A172 (cell line): ENCODE data around the gene ACRV1. TPM values are rescaled to one million over a fixed set of nuclear protein-coding genes. Genes with fewer than 3 reads are reported as not detected.

Experiments
- DNase-seq: peaks from one replicate; pipeline ENCODE4 v3.0.0-alpha.2; 2015; ENCODE audit warnings: low spot score
- total RNA-seq: library from RNA; depleted of rRNA; stranded (reverse); fragments of >200 nt; shearing (Covaris generic); gene quantifications from 2 replicates; pipeline ENCODE4 v1.2.3, GENCODE V29; 2014; rRNA removed

ACRV1 gene
- total RNA-seq, 1 experiment from 2014 or later: not detected

DNA sequence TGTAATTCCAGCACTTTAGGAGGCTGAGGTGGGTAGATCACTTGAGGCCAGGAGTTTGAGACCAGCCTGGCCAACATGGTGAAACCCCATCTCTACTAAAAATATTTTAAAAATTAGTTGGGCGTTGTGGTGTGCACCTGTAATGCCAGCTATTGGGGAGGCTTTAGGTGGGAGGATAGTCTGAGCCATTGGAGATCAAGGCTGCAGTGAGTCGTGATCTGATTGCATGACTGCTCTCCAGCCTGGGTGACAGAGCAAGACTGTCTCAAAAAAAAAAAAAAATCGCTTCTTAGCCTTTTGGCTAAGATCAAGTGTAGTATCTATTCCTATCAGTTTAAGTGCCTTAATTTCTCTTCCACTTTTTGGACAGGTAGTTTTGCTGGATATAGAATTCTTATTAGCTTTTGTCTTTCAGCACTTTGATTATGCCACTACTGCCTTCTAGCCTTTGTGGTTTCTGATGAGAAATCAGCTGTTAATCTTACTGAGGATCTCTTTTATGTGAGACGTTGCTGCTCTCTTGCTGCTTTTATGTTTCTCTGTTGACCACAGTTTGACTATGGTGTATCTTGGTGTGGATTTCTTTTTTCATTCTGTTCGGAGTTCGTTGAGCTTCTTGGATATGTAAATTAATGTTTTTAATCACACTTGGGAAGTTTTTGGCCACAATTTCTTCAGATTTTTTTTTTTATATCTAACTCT lies 31.0 kb downstream of the ACRV1 start:
- DNase-seq: no peak

DNA sequence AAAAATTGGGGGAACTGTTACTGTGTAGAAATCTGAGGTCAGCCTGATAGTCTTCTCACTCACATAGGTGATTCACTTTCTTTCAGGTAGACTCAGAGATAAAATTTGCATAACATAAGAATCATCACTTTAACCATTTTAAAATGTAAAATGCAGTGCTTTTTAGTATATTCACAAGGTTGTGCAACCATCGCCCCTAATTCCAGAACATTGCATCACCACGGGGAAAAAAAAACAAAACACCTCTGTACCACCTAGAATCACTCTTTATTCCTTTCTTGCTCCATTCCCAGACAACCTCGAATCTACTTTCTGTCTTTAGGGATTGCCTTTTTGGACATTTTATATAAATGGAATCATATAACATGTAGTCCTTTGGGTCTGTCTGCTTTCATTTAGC lies 34.8 kb downstream of the ACRV1 start:
- no peak for DNase-seq

DNA sequence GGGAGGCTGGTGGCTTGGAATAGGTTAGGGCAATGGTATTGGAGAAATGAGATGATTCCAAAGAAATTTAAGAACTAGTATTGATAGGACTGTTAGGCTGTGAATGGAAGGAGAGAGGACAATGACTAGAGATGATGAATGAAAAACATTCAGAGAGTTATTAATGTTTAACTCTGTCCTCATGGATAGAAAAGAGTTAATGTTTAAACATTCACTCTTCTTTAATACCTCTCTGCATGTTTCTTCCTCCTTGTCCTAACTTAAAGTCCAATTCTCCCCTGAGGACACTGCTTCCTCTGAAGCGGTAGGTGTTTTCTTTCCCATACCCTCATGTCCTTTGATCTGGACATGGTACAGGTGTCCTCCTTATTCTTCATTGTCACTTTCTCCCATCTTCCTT lies 42.3 kb downstream of the ACRV1 start:
- DNase-seq: no peak

DNA sequence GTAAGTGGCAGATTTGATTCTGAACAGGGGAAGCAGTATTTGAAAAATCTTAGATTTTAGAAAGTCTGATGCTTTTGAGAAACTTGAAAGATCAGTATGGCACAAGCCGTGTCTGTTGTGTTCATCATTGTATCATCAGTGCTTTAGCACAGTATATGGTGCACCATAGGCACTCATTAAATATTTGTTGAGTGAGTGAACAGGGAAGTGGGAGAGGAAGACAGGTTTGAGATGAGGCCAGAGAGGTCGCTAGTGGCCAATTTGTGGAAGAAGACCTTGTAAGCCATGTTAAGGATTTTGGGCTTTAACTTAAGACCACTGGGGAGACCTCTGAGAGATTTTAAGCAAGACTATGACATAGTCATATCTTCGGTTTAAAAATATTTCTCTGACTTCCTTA lies 42.8 kb downstream of the ACRV1 start:
- DNase-seq: no peak

DNA sequence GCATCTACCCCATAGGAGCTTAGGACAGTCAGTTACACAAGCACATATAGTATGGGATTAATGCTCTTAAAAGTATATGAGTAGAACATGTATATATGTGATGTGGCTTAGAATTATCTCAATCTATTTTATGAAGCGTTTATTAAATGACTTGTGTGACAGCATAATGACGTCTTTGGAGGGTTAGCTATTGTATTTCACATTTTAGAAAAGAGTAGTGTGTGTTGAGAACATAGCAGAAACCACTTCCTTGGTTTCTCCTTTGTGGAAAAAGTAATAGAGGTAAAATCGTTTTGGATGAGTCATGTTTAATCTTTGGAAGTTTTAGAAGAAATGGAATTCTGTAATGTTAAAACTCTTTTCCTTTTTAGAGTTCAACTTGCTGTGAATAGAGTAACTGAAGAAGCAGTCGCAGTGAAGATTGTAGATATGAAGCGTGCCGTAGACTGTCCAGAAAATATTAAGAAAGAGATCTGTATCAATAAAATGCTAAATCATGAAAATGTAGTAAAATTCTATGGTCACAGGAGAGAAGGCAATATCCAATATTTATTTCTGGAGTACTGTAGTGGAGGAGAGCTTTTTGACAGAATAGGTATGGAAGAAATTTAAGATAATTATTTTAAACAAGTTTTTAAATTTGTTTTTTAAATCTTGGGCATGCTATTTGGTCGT lies 53.3 kb downstream of the ACRV1 start:
- no peak for DNase-seq

DNA sequence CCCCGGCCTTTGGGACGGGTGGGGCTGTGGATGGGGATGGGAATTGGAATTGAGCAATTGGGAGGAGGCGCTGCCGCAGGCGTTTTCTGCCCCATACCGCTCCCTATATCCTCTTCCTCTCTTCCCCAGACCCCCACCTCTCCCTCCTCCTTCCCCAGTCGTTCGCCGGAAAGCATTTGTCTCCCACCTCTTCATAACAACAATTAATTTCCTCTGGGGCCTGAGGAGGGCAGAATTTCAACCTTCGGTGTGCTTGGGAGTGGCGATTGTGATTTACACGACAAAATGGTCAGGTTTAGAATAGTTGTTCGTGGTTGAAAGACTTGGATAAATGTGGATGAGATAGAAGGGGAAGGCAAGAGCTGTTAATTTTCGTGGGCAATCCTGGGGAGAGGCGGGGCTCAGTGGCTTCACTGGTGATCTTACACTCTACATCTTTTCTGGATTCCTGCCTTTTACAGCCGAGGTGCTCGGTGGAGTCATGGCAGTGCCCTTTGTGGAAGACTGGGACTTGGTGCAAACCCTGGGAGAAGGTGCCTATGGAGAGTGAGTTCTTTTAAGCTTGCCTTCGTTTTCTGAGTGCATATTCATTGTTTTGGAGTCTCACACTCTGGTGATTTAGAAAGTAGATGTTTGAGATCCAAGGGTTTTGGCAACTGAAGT lies 54.2 kb downstream of the ACRV1 start:
- DNase-seq: peak; percentile 89

DNA sequence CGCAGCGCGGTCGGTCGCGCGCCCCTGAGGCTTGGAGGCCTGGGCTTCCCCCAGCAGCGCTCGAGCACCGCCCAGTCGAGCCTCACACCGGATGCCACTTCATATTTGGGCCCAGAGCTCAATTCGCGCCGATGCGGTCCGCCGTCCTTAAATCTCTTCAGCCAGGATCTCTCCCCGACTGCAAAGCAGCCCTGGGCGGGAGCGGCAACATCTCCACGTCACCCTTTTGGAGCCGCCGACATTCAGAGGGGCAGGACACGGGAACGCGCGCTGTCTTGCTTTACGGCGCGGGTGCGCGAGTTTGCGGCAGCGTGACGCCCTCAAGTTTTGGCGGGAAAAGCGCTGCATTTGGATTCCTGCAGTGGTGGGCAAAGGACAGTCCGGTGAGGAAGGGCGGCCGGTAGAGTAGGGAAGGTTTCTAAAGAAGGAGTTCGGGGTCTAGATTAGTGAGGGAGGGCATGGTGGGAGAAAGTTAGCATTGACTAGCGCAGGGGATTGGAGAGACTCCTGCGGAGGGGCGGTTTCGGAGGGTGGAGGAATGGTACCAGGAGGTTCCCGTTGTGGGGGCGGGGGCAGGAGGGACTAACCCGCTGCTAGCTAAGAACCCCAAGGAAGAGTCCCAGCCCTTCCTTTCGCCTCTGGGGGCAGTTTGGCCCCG lies 54.9 kb downstream of the ACRV1 start:
- peak; percentile 67 for DNase-seq

DNA sequence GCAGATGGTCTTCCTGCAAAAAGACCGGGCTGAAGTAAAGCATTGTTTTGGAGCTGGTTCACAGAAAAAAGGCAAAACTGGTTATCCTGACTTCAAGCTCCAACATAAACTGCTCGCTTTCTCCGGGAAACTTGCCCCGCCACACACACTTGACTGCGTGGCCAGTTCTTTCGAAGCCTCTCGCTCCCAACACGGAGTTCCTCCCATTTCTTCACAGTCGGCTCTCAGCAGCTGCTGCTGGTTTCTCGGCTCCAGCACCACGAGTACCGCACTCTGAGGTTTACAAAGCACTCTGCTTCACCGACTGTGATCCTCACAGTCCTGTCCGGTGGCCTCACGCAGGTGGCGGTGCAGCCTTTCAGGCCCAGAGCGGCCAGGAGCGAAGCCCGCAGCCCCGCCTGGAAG lies 55.4 kb downstream of the ACRV1 start:
- DNase-seq: no peak

DNA sequence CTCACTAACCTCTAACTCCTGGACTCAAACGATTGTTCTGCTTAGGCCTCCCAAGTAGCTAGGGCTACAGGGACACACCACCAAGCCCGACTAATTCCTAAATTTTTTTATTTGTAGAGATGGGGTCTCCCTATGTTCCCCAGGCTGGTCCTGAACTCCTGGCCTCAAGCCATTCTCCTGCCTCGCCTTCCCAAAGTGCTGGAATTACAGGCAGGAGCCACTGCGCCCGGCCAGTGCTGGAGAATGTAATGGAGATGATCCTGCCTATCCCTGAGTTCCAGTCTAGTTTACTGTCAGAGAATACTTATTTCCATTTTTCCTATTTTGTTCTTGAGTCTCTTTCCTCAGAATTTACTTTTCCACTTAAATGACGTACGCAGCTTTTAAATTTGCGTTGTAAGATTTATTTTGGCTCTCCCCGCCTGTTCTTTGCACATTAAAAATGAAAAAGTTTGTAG lies 55.9 kb downstream of the ACRV1 start, which contains the start of gene CHEK1:
Gene CHEK1, plus strand, starts transcription at position 408 of the 458 bp plus-strand sequence. CDS start 1,606 bp downstream, outside the sequence.
- no peak for DNase-seq

DNA sequence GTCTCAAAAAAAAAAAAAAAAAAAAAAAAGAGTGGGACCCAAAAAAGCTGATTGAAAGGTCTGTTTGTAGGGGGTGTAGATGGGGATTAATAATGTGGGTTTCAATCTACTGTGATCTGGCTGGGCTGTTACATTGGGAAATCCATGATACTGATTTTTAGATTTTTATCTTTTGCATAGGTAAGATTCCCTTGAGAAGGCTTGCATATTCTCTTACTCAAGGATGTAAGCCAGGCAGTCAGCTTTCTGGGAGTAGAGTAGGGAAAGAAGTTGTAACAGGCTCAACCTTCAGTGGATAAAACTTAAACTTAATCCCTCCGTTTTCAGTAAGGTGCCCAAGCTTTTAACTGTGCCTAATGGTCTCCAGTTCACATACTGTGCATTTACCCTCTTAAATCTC lies 57.6 kb downstream of the ACRV1 start:
- DNase-seq: no peak

DNA sequence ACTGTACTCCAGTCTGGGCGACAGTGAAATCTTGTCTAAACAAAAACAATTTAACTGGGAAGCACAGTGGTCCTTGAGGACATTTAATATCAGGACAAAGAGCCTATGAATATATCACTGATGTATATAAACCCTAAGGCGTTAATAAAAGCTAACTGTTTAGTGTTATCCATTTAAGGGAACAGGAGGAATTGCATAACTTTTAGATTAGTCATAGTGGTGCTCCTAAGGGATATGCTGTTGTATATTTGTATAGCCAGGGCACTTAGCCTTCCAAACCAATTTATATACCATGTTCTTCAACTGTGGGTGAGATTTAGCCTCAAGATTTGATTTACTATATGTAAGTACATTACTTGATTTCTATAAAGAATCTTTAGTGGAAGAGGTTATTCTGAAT lies 58.7 kb downstream of the ACRV1 start:
- DNase-seq: peak; percentile 46

Other genes starting within 250 kb of the ACRV1 start
- gene FEZ1, start 184.6 kb downstream of the ACRV1 start, total RNA-seq: 2.1 and 4.6 TPM in 2 replicates
- gene EI24, start 111.4 kb downstream of the ACRV1 start, total RNA-seq: 76.4 and 81.6 TPM in 2 replicates
- gene STT3A, start 88.0 kb downstream of the ACRV1 start, total RNA-seq: 138 and 139 TPM in 2 replicates
- gene CHEK1, start 55.7 kb downstream of the ACRV1 start, total RNA-seq: 44.9 and 57.7 TPM in 2 replicates
- not detected in 2 replicates for gene PATE1, start 65.4 kb upstream of the ACRV1 start, total RNA-seq
- gene PATE2, start 98.0 kb upstream of the ACRV1 start, total RNA-seq: not detected in 2 replicates
- not detected in 2 replicates for gene PATE3, start 107.3 kb upstream of the ACRV1 start, total RNA-seq
- gene PATE4, start 152.5 kb upstream of the ACRV1 start, total RNA-seq: not detected in 2 replicates
- 9.7 and 12.5 TPM in 2 replicates for gene HYLS1, start 206.8 kb upstream of the ACRV1 start, total RNA-seq
- 9.5 and 14.0 TPM in 2 replicates for gene PUS3, start 222.4 kb upstream of the ACRV1 start, total RNA-seq
- gene DDX25, start 223.7 kb upstream of the ACRV1 start, total RNA-seq: not detected in 2 replicates